ENCODE measurements around the gene SLC66A3.

DNA sequence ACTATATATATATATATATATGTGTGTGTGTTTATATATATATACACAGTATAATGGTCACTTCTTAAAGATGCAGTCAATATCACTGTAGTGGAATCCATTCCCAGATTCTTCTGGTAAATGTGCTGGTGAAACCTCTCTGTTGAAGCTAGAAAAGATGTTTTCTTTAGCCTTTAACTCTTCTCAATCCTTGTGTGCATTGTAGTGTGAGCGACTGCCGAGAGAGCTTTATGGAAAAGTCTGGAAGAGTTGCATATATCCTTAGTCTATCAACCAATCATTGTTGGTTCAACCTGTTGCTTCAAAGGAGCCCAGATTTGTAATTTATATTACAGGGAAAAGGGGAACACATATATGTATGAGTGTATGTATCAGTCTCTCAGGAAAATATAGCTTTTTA is 27.7 kb downstream of the SLC66A3 start:
- TF ChIP-seq EZH2phosphoT487 (IDR thresholded peaks at IDR 0.05; ENCODE audit: insufficient read depth, low read depth) (no peak), EZH2 (IDR thresholded peaks at IDR 0.05; ENCODE audit: insufficient read depth, poor library complexity, severe bottlenecking) (no peak)

All from GM23248 (cell line).